ENCODE data around the gene RELA. TPM values are rescaled to one million over a fixed set of nuclear protein-coding genes. Genes with fewer than 3 reads are reported as not detected.
A peak's percentile ranks its signal among the peaks of the same experiment; 100 is the strongest.

The RELA gene
- total and polyA plus RNA-seq, 2 donors (not counting 1 experiment from before 2014, with no cell fraction given) = 124 to 154 TPM

- intact Hi-C loops (cut with micrococcal nuclease) = loop anchor here (5.0 to 10.0 kb wide), 2 partner anchors 484 to 502 kb away; partner anchors contain the start of genes SYVN1, TM7SF2 and ZNHIT2
- ChIA-PET CTCF (interaction anchor here (0.6 to 1.5 kb wide), 3 partner anchors 10 to 443 kb away, joined by 3 to 8 read pairs (median 3); no protein-coding TSS in a partner anchor), POLR2A (interaction anchor here (0.6 to 1.1 kb wide), 3 partner anchors 22 to 95 kb away, joined by 3 to 5 read pairs (median 3); no protein-coding TSS in a partner anchor)
- TF ChIP-seq CTCF (IDR thresholded peaks at IDR 0.05) (no peak), EZH2 (IDR thresholded peaks at IDR 0.05; ENCODE audit: borderline replicate concordance, insufficient read depth, low read depth, low read length, poor library complexity, severe bottlenecking) (no peak)
- H3K9me3 Mint-ChIP-seq (ENCODE audit: insufficient read depth) = no peaks in the 10 kb centered on the region
- peak overlapping the region; percentile 48 to 89 for H3K27ac ChIP-seq (ENCODE audit: low read length in 2 of 2)
- H2AFZ ChIP-seq (ENCODE audit: insufficient read depth, low read depth, low read length, poor library complexity, severe bottlenecking) = no peak overlapping the region
- no peaks in the 10 kb centered on the region for H3K27me3 ChIP-seq (replicated peaks in 1 of 4; ENCODE audit: control extremely low read depth in 1 of 4, control insufficient read depth in 3 of 4, insufficient read depth in 4 of 4, low read length in 3 of 4)
- peak overlapping the region; percentile 92 for H3K9ac ChIP-seq (ENCODE audit: low read length)
- peaks cover 81% of the 10 kb centered on the region for H3K79me2 ChIP-seq (ENCODE audit: control insufficient read depth, insufficient read depth, low read length)
- ATAC-seq (ENCODE audit: low read depth) = no peak
- peaks cover 39% of the 10 kb centered on the region for H3K4me1 Mint-ChIP-seq
- peak overlapping the region; percentile 94 for H3K27ac Mint-ChIP-seq
- peaks cover 0 to 53% of the 10 kb centered on the region in 2 experiments for H3K36me3 ChIP-seq (replicated peaks in 1 of 2; ENCODE audit: control extremely low read depth in 1 of 2, control insufficient read depth in 1 of 2, extremely low read depth in 1 of 2, insufficient read depth in 2 of 2, low read length in 1 of 2)
- H3K4me3 Mint-ChIP-seq = peak overlapping the region; percentile 94
- no peaks in the 10 kb centered on the region for H3K9me3 ChIP-seq (ENCODE audit: control extremely low read depth in 1 of 3, control insufficient read depth in 2 of 3, insufficient read depth in 1 of 3, low read length in 2 of 3)
- H3K27me3 Mint-ChIP-seq = no peaks in the 10 kb centered on the region
- DNase-seq = no peak
- WGBS (ENCODE audit: insufficient coverage) = 79% methylated on average over 9 of the region's 10 CpGs
- H3K4me1 ChIP-seq (ENCODE audit: control insufficient read depth in 2 of 2, insufficient read depth in 2 of 2, low read length in 2 of 2) = peaks cover 27 to 35% of the 10 kb centered on the region in 2 donors
- H3K4me2 ChIP-seq (replicated peaks; ENCODE audit: low read depth, low read length, poor library complexity, severe bottlenecking) = peak overlapping the region; percentile 84
- peak overlapping the region; percentile 37 to 92 (median 88) for H3K4me3 ChIP-seq (ENCODE audit: control extremely low read depth in 1 of 5, extremely low read depth in 1 of 5, insufficient read depth in 1 of 5, low read depth in 2 of 5, low read length in 4 of 5)
- peaks cover 54% of the 10 kb centered on the region for H4K20me1 ChIP-seq (ENCODE audit: control insufficient read depth, insufficient read depth, low read length, poor library complexity, severe bottlenecking)
These were observed 46.1 kb downstream of the RELA start for GRCh38 chr11:65616575-65617001.

GRCh38 chr11:65615950-65616574 is 46.7 kb downstream of the RELA start:
- peaks cover 0 to 52% of the 10 kb centered on the region in 2 experiments for H3K36me3 ChIP-seq (replicated peaks in 1 of 2; ENCODE audit: control extremely low read depth in 1 of 2, control insufficient read depth in 1 of 2, extremely low read depth in 1 of 2, insufficient read depth in 2 of 2, low read length in 1 of 2)
- ChIA-PET POLR2A (interaction anchor here (0.6 to 3.9 kb wide), 12 partner anchors 10 to 274 kb away, joined by 3 to 28 read pairs (median 6); partner anchors contain the start of genes CCDC85B, FAM89B and RELA), CTCF (interaction anchor here (0.6 to 3.8 kb wide), 11 partner anchors 10 to 442 kb away, joined by 3 to 21 read pairs (median 7); partner anchors contain the start of genes CCDC85B, EHBP1L1, FIBP and MUS81)
- WGBS (ENCODE audit: insufficient coverage) = under 1% methylated on average over 44 of the region's 50 CpGs
- Mint-ChIP-seq H3K9me3 (ENCODE audit: insufficient read depth) (no peaks in the 10 kb centered on the region), H3K27me3 (no peaks in the 10 kb centered on the region), H3K4me3 (peak overlapping the region; percentile 98), H3K27ac (peak overlapping the region; percentile 97), H3K4me1 (peaks cover 44% of the 10 kb centered on the region)
- H2AFZ ChIP-seq (ENCODE audit: insufficient read depth, low read depth, low read length, poor library complexity, severe bottlenecking) = peak overlapping the region; percentile 69
- peak overlapping the region; percentile 85 to 89 for H3K27ac ChIP-seq (ENCODE audit: low read length in 2 of 2)
- peaks cover 59% of the 10 kb centered on the region for H4K20me1 ChIP-seq (ENCODE audit: control insufficient read depth, insufficient read depth, low read length, poor library complexity, severe bottlenecking)
- peak overlapping the region; percentile 92 for H3K9ac ChIP-seq (ENCODE audit: low read length)
- H3K4me2 ChIP-seq (replicated peaks; ENCODE audit: low read depth, low read length, poor library complexity, severe bottlenecking) = peak overlapping the region; percentile 84
- peak overlapping the region; percentile 43 to 92 (median 88) for H3K4me3 ChIP-seq (ENCODE audit: control extremely low read depth in 1 of 5, extremely low read depth in 1 of 5, insufficient read depth in 1 of 5, low read depth in 2 of 5, low read length in 4 of 5)
- H3K79me2 ChIP-seq (ENCODE audit: control insufficient read depth, insufficient read depth, low read length) = peaks cover 85% of the 10 kb centered on the region
- TF ChIP-seq EZH2 (IDR thresholded peaks at IDR 0.05; ENCODE audit: borderline replicate concordance, insufficient read depth, low read depth, low read length, poor library complexity, severe bottlenecking) = no peak
- TF ChIP-seq CTCF (IDR thresholded peaks at IDR 0.05) = no peak
- intact Hi-C loops (cut with micrococcal nuclease) = loop anchor here (1.0 to 10.0 kb wide), 15 partner anchors 22 to 501 kb away; partner anchors contain the start of genes BANF1, CFL1, EIF1AD and KAT5
- no peaks in the 10 kb centered on the region for H3K9me3 ChIP-seq (ENCODE audit: control extremely low read depth in 1 of 3, control insufficient read depth in 2 of 3, insufficient read depth in 1 of 3, low read length in 2 of 3)
- DNase-seq (no peak), ATAC-seq (ENCODE audit: low read depth) (no peak)
- peaks cover 33 to 40% of the 10 kb centered on the region in 2 donors for H3K4me1 ChIP-seq (ENCODE audit: control insufficient read depth in 2 of 2, insufficient read depth in 2 of 2, low read length in 2 of 2)
- H3K27me3 ChIP-seq (replicated peaks in 1 of 4; ENCODE audit: control extremely low read depth in 1 of 4, control insufficient read depth in 3 of 4, insufficient read depth in 4 of 4, low read length in 3 of 4) = no peaks in the 10 kb centered on the region

Data from B cell (primary cell).